GM10266 (cell line): Measurements from ENCODE around the gene ABHD17C.

Source experiments
- DNase-seq: peaks from one replicate; pipeline ENCODE4 v3.0.0; 2012; ENCODE audit errors: extremely low spot score
- TF ChIP-seq, protein P1 (sequence below): IDR thresholded peaks from 2 replicates; pipeline ENCODE4 v1.5.1; 2012; ENCODE audit warnings: mild to moderate bottlenecking, low read depth; ENCODE audit not compliant: control insufficient read depth, insufficient read depth; ENCODE audit errors: missing control alignments

Gene ABHD17C

DNA sequence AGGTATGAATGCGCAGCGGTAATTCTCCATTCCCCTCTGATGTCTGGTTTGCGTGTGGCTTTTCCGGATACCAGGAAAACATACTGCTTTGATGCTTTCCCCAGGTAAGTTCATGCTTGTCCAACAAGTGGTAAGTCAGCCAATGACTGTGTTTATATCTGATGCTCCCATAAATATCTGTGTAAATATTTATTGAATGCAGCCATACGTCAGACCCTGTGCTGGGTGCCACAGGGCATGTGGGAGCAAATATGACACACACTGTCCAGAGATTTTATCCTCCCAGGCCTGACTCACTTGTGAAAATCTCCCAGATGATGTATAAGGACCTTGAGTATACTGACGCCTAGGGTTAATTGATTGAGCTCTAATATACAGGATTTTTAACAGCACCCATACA lies 54.5 kb downstream of the ABHD17C start:
- DNase-seq: no peak
- TF ChIP-seq, protein P1, sequence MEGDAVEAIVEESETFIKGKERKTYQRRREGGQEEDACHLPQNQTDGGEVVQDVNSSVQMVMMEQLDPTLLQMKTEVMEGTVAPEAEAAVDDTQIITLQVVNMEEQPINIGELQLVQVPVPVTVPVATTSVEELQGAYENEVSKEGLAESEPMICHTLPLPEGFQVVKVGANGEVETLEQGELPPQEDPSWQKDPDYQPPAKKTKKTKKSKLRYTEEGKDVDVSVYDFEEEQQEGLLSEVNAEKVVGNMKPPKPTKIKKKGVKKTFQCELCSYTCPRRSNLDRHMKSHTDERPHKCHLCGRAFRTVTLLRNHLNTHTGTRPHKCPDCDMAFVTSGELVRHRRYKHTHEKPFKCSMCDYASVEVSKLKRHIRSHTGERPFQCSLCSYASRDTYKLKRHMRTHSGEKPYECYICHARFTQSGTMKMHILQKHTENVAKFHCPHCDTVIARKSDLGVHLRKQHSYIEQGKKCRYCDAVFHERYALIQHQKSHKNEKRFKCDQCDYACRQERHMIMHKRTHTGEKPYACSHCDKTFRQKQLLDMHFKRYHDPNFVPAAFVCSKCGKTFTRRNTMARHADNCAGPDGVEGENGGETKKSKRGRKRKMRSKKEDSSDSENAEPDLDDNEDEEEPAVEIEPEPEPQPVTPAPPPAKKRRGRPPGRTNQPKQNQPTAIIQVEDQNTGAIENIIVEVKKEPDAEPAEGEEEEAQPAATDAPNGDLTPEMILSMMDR: no peak

DNA sequence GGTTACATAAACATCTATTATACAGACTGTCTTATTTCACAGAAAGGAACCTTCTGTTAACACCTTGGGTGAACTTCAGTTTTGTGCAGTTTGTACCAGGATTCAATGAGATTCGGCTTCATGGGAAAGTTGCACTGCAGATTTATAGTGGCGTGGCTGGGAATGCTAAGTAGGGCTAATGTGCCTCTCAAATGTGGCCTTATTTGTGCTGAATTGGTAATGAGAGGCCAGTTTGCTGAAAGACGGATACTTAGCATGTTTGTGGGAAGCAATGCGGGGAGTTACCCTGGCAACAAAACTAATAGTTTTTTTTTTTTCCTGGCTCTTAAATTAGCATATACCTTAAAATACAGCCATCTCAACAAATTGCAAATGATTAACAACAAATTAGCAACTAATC lies 55.5 kb downstream of the ABHD17C start:
- TF ChIP-seq, protein P1: no peak
- DNase-seq: no peak

DNA sequence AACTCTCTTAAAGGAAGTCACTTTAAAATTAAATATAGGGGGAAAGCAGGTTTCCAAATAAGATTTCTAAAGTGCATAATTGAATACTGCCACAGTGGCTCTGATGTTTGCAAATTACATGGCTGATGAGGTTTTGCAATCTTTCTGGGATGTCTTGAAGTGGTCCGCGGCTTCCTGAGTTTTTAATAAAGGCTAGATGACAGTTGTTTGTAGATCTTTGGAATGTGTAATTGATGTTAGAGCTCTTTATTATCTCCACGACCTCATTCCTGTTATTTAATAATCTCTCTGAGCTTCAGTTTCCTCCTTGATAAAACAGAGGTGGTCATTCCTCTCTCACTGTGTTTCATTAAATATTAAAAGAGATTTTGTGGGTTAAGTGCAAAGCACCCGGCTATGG lies 57.1 kb downstream of the ABHD17C start:
- TF ChIP-seq, protein P1: no peak
- no peak for DNase-seq

DNA sequence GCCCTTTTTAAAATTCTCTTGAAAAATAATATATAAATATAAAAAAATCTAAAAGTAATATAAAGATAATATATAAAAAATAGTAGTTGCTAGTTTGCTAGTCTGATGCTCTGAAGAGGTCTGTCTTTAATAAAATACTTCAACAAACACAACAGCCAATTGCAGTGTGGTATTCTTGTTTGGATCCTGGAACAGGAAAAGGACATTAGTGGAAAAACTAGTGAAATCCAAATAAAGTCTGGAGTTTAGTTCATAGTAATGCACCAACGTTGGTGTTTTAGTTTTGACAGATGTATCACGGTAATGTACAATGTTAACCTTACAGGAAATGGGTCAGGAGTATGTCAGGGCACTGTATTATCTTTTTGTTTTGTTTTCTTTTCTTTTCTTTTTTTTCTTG lies 58.1 kb downstream of the ABHD17C start:
- TF ChIP-seq, protein P1: no peak
- no peak for DNase-seq

DNA sequence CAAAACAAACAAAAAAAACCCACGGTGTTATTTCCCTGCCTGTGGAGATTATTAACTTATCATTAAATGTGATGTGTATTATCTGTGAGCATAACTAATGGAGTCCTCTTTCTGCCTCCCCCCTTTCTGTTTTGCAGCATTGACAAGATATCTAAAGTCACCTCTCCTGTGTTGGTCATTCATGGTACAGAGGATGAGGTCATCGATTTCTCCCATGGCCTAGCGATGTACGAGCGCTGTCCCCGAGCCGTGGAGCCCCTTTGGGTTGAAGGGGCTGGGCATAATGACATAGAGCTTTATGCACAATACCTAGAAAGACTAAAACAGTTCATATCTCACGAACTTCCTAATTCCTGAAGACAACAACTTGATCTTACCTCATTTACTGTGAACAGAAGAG lies 58.9 kb downstream of the ABHD17C start:
- no peak for DNase-seq
- TF ChIP-seq, protein P1: no peak

DNA sequence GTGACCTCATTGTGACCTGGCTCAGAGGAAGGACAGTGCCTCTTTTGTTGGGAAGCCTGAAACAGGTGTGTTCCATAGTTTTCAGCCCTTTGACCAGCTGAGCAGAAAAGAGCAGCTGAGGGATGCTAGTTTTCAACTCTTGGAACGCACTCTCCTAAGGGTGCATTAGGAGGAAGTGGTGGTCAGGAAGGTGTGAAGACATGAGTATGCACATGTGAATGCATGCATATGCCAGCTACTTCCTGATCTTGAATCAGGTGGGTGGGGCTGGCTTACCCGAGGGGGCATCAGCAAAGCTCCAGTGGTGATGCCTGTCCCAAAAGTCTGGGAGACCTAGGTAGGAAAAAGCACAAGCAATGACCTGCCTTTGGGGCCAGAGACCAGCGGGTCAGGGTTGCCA lies 60.8 kb downstream of the ABHD17C start:
- no peak for DNase-seq

DNA sequence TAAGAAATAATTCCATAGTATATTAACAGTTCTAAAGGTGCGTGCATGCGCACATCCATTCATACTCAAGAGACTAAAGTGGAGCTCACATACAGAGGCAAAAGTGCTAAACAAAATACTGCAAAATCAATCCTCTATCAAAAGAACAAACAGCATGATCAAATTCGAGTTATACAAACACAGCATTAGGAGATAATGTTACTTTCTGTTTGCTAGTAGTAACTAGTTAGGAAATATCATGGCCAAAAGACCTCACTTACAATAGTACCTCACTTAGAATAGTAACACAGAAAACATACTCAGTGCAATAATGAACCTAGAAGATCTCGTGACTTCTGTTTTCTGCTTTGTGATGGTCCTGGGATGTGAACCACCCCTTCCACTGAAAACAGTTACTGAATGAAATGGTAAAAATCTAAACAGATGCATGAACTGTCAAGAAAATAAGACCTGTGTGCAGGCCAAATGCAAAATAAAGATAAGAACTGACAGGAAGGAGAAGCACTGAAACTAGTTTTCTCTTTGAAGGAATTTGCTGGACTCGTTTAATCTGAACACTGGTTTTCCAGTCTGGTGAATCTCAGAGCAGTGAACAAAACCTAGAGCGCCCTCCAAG lies 63.1 kb downstream of the ABHD17C start:
- TF ChIP-seq, protein P1: no peak
- no peak for DNase-seq

More for the DNA sequence above, 60.8 kb downstream of the ABHD17C start:
- TF ChIP-seq, protein P1: no peak
